ENCODE results near the gene UQCRHL.
"Not testable (repeated sequence)": the region's sequence is repeated elsewhere in the genome, so short reads cannot be mapped to it uniquely, and the experiment has no call there.

The UQCRHL gene

DNA sequence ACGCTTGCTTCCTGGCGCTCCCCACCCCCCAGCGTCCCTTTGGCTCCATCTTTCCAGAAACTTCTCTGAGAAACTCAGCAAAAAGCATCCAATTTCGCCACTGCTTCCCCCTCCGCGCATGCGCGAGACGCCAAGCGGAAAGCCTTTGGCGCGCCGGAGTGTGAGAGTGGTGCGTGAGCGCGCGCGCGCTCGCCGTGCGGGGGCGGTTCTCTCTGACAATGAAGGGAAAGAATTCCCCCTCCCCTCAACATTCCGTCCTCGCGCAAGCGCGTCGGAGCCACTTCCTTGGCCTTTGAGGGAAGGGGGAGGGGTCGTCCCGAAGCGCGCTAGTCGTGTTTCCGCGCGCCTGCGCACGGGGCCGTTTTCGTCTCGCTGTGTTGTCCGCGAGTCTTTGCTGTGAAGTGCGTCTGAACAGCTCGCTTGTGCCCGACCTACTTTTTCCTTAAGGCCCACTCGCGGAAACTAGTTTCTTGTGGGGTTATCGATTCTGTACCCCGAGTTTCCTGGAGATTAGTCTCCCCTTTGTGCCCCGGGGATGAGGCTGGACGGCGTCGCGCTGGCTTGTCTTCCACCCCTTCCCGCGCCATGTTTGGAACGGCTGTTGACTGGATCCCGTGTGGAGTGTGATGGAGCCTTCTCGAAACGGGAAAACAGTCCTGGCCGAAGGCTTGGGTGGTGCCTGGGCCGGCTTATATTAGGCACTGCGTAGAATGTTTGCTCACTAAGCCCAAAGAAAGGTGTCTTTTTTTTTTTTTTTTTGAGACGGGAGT, 28.5 kb upstream of the UQCRHL start:
- DNase-seq (ENCODE audit: low read depth in 2 of 2): peak; percentile 98 to 99

DNA sequence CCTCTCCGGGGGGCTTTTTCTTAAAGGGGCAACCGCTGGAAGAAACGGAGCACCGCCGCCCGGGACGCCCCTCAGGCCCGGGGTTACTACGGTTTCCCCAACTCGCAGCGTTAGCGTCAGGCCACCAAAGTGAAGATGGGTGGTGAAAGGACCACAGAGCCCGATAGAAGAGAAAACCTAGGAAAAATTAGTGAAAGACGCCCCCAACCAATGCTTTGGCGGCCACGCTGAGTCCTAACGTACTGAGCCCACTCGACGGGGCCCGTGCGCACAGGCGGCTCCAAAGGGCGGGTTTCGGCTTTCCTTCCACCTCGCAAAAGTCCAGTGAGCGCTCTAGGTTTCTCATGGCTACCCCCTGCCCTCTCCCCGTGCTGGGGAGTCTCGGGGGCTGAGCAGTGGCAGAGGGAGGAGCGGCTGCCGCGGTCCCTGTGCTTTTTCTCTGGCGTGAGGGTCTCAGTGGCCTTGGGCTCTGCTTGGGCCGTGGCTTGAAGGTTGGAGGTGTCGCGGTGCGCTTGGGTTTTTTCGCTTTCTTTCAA, 27.8 kb upstream of the UQCRHL start:
- peak in 1 of 2 donors; percentile 26 for DNase-seq (ENCODE audit: low read depth in 2 of 2)

DNA sequence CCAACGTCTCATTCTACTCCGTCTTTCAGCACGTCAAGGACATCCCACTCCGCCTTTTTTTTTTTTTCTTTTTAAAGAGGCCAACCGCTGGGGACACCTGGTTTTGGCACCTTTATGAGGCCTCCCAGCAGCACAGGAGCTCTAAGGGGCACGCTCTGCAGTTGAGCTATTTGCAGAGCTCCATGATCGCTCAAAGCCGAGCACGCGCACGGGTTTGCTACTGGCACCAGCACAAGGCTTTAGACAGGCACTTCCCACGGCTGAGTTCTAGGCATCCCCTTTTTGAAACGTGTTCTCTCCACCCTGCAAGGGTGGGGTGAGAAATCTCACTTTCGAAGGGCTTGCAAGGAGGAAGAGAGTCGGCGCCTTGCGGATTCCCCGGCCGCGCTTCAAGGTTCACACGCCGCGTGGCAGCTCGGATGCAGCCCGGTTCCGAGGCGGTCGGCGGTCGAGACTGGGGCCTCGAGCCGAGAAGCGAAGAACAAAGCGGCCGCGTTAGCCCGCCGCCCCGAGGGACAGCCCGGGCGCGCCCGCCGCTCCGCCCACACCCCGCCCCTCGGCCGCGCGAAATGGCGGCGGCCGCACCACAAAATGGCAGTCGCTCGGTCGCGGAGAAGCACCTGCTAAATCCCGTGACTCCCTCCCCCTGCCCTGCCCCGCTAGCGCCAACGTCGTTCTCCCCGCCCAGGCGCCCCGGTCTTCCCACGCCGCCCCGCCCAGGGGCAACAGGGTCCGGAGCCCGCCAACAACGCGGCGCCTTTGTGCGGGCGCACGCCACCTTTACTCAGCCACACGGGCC, 27.2 kb upstream of the UQCRHL start:
- DNase-seq (ENCODE audit: low read depth in 2 of 2): peak; percentile 84 to 89

DNA sequence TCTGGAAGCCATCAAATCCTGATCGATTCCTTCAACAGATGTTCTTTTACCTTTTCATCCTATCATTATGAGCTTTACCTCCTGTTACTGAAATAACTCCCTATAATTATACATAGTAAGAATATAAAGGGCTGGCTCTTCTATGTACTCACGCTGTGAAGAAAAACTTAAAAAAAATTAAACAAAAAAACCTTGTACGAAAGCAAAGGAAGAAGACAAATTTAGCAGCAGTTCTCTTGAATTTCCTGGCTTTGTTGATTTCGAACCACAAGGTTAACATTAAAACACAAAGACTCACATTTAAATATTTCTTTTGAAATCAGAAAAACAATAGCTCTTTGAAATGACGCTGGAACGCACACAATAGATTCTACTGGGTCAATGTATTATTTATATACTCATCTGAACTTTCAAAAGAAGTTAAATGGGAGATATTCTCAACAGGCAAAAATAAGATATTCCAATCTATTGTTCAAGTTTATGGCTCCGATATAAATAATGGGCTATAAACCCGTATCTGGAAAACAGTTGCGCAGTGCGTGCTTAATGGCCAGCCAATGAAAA, 26.5 kb upstream of the UQCRHL start:
- DNase-seq (ENCODE audit: low read depth in 2 of 2): no peak

DNA sequence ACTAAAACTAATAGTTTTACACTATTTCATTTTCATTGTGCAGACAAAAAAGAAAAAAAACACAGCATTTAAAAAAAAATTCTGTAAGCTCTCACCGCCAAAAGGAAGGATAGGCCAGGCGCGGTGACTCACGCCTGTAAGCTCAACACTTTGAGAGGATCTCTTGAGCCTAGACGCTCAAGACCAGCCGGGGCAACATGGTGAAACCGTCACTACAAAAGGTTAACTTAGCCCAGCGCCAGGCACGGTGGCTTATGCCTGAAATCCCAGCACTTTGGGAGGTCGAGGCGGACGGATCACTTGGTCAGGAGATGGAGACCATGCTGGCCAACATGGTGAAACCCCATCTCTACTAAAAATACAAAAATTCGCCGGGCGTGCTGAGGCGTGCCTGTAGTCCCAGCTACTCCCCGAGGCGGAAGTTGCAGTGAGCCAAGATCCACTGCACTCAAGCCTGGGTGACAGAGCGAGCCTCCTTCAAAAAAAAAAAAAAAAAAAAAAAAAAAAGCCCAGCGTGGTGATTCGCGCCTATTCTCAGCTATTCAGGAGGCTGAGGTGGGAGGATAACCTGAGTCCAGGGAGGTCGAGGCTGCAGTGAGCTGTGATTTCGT, 25.7 kb upstream of the UQCRHL start:
- DNase-seq (ENCODE audit: low read depth in 2 of 2): peak in 1 of 2 donors; percentile 14

DNA sequence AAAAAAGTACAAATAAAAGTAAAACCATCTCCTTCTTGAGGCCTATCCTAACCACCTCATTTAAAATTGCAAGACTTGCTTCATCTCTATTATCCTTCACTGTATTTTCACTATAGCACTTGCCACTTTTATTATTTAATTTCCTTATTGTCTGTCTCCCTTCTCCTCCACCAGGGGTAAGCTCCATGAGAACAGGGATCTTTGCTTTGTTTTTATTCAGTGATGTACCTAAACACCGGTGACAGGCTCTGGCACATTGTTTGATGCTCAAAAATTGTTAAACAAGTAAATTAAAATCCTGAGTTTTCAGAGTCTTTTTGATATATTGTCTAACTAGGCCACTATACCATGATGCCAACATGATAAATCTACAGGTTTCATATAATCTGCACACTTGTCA, 22.8 kb upstream of the UQCRHL start:
- DNase-seq (ENCODE audit: low read depth in 2 of 2): no peak

DNA sequence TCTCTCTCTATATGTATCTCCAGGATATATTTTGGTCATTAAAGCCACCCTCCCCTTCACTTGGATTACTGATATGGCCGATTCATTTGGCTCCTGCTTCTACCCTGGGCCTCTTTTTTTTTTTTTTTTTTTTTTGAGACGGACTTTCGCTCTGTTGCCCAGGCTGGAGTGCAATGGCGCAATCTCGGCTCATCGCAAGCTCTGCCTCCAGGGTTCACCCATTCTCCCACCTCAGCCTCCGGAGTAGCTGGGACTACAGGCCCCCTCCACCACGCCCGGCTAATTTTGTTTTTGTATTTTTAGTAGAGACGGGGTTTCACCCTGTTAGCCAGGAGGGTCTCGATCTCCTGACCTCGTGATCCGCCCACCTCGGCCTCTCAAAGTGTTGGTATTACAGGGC, 21.5 kb upstream of the UQCRHL start:
- not testable (repeated sequence) for DNase-seq (ENCODE audit: low read depth in 2 of 2)

DNA sequence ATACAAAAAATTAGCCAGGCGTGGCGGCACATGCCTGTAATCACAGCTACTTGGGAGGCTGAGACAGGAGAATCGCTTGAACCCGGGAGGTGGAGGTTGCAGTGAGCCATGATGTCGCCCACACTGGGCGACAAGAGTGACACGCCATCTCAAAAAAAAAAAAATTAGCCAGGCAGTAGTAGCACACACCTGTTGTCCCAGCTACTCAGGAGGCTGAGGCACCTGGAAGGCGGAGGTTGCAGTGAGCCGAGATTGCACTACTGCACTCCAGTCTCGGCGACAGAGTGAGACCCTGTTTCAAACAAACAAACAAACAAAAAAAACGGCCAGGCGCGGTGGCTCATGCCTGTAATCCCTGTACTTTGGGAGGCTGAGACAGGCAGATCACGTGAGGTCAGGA, 20.1 kb upstream of the UQCRHL start:
- not testable (repeated sequence) for DNase-seq (ENCODE audit: low read depth in 2 of 2)

DNA sequence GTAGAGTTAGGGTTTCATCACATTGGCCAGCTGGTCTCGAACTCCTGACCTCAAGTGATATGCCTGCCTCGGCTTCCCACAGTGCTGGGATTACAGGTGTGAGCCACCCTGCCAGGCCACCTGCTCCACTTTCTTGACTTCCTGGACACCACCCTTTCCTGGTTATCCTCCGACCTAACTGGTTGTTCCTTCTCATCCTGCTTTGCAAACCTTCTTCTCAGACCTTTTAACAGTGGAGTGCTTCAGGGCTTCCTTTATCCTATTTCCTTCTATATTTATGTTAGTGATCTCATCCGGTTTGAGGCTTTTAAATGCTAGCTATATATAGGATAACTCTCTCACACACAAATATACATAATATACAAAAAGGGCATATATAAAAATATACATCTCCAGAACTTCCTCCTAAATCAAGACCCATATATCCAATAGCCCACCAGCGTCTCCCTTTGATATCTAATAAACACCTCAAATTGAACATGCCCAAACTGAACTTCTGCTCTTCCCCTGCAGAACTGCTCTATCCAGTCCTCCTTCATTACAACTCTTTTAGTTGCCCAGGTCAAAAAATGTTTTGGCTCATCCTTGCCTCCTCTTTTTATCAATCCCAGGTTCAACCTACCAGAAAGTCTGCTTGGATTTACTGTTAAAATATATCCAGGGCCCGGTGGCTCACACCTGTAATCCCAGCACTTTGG, 19.5 kb upstream of the UQCRHL start:
- no peak for DNase-seq (ENCODE audit: low read depth in 2 of 2)

DNA sequence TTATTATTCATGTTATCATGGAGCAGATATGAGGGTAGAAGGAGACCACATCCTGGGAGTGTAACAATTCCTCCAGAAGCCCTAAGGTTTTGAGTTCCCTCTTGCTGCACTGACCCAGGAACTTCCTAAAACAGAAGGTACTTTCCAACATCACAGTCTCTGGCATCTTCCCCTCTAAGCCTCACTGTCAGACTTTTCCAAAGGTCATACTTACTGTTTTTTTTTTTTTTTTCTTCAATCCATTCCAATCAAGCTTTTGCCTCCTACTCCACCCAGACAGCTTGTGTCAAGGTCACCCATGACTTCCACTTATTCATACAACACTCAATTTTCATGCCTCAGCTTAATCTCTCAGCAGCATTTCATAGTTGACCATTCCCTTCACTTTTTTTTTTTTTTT, 18.4 kb upstream of the UQCRHL start:
- DNase-seq (ENCODE audit: low read depth in 2 of 2): no peak

DNA sequence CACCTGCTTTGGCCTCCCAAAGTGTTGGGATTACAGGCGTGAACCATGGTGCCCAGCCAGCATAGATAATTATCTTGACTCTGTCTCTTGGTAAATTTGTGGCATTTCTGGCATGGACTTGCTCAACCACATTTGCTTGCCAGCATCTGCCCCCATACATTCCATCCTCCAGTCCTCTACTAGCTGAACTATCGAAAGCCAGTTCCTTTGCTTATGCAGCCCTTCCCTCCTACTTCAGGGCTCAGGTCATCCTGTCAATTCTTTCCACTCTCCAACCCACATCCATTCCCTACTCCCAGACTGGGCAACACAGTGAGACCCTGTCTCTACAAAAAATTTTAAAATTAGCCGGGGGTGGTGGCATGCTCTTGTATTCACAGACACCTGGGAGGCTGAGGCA, 13.0 kb upstream of the UQCRHL start:
- DNase-seq (ENCODE audit: low read depth in 2 of 2): no peak

DNA sequence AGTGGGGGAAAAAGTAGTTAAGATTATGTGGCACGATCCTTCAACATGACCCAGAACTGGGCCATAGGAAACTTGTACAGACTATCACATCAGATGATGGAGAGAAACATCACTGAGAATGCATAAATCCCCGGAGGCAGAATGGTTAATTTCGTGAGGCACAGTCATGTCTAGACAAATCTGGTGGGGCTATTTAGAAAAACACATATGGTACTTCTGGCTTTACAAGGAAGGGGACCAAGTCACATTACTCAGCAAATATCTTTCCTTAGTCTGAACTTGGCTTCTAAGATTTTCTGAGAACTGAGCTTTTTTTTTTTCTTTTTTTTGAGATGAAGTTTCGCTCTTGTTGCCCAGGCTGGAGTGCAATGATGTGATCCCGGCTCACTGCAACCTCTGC, 9.2 kb upstream of the UQCRHL start:
- no peak for DNase-seq (ENCODE audit: low read depth in 2 of 2)

DNA sequence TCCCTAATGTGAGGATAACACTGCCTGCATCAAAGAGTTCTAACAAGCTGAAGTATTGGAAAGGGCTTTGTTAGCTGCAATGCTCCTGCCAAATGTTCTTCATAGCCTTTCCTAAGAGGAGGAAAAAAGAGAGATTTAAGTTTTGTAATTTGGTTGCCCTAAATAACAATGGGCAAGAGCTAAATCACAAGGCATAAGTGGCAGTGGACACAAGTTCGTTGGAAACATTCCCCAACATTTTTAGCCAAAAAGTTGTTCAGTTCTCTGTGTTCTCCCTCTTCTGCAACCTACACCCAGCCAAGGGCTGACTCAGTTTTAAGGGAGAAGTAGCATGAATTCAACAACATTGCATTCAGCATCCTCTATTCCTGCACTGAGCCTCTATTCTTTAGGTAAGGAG, 2.6 kb upstream of the UQCRHL start:
- no peak for DNase-seq (ENCODE audit: low read depth in 2 of 2)

DNA sequence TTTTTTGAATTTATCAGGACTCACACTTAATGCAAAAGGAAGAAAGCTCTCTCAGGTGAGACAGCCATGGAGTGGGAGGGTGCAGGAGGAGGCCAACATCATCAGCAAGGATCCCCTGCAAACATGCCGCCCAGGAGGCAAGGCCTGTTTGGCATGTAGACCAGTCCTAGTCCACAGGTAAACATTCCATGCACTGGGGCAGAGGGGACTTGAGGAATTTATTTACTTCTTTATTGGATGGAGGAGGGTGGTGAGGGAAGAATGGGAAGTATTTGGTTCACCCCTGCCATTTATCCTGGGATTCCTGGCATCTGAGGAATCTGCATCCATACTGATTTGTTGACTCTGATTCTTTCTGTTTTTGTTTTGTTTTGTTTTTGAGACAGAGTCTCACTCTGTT, 1.5 kb upstream of the UQCRHL start:
- DNase-seq (ENCODE audit: low read depth in 2 of 2): no peak

DNA sequence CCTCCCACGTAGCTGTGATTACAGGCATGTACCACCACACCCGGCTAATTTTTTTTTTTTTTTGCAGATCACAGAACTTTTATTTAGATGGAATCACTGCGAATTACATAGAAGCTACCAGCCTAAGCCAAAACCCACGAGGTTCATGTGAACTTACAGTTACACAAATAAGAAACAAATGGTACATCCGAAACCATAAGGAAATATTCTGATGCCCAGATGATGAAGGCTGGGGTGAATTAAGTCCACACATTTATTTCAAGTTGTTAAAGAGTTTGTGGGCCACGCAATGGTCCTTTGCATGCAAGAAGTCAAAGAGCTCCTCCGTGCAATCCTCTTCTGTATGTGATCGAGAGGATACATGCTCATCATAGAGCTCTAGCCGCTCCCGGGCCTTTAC, 328 bp downstream of the UQCRHL start:
- DNase-seq (ENCODE audit: low read depth in 2 of 2): no peak

DNA sequence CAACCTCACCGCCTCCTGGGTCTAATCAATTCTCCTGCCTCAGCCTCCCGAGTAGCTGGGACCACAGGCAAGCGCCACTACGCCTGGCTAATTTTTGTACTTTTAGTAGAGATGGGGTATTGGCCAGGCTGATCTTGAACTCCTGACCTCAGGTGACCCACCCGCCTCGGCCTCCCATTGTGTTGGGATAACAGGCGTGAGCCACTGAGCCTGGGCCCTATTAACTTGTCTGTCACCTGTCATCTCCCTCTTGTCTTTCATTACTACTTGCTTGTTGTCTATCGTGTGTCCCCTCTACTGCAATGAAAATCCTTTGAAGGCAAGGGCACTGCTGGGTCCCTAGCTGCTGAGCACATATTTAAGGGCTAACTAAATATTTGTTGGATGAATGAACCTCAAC, 3.4 kb downstream of the UQCRHL start:
- DNase-seq (ENCODE audit: low read depth in 2 of 2): no peak

DNA sequence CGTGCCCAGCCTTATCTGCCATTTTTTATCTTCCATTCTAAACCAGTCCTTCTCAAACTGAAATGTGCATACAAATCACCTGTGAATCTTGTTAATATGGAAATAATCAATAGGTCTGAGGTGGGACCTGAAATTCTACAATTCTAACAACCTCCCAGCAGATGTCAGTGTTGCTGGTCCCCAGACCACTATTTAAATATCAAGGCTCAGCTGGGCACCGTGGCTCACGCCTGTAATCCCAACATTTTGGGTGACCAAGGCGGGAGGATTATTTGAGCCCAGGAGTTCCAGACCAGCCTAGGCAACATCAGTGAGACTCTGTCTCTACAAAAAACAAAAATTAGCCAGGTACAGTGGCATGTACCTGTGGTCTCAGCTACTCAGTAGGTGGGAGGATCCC, 4.1 kb downstream of the UQCRHL start:
- no peak for DNase-seq (ENCODE audit: low read depth in 2 of 2)

DNA sequence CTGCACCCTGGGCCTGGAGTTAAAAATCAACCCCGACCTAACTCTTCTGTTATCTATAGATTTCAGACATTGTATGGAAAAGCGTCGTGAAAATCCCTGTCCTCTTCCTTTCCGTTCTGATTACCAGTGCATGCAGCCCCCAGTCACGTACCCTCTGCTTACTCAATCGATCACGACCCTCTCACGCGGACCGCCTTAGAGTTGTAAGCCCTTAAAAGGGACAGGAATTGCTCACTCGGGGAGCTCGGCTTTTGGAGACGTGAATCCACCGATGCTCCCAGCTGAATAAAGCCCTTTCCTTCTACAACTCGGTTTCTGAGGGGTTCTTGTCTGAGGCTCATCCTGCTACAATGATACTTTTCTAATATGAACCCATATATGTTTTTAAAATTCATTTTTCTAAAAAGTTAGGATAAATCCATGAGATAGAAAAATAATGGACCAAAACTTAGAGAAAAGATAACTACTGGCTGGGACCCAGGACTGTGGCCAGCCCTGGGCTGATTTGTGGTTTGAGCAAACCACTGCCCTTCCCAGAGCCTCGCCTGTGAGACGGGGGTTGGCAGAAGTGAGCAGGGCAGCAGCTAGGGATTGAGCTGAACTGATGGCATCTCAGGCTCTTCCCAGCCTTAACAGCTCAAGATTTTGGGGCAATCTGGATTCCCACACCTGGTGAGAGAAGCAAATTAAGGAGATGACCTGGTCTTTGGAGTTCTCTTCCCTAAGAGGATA, 5.0 kb downstream of the UQCRHL start:
- no peak for DNase-seq (ENCODE audit: low read depth in 2 of 2)

DNA sequence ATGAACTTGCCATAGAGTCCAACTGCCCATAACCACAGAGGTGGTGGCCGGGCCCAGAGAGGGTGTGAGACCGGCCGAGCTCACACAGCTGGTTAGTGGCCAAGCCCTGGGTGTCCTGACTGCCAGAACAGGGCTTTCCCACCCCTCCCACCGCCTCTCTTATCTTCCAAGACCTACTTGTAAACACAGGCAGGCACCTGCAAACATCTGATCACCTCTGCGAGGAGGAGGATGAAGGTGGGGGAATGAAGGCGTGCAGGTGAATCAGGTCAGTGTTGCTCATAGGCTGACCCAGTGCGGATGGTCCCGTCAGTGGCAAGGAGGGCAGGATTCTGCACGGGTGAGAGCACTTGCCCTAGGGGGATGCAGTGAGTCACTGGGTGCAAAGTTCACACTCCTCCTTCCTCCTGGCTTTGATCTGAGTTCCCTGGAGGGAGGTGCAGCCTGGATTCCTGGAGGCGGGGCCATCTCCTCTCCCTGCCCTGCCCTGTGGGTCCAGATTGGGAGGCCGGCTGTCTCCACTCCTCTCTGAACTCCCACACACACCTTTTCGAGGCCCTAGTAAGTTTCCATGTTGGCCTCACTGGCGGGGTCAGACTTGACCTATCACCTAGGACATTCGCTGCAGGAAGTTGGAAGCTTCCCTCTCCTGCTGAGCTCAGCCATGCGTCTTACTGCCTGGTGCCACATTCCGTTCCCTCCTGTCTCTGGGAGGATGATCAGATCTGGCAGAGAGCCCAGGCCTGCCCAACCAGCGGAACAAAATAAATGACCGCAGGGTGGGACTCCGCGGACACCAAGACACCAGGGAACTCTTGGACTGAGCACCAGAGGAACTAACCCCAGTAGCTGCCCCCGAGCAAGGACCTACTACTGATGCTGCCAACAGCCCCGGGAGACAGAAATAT, 7.3 kb downstream of the UQCRHL start:
- DNase-seq (ENCODE audit: low read depth in 2 of 2): no peak
